ENCODE measurements around the gene SPEG.

SPEG gene

GRCh38 chr2:219488149-219488843, 53.7 kb downstream of the SPEG start:
- no peak for DNase-seq (ENCODE audit: low read depth)
- in situ Hi-C loops (cut with HindIII; ENCODE audit: low sequenced_read_pairs) = no loop called here
- TF ChIP-seq CTCF (IDR thresholded peaks at IDR 0.05; ENCODE audit: low read depth, low read length, missing control alignments) = no peak
- no peak overlapping the region for H3K4me3 ChIP-seq (ENCODE audit: low read depth, low read length)

- TF ChIP-seq CTCF (IDR thresholded peaks at IDR 0.05; ENCODE audit: low read depth, low read length, missing control alignments) = no peak
- DNase-seq (ENCODE audit: low read depth) = no peak
- H3K4me3 ChIP-seq (ENCODE audit: low read depth, low read length) = no peak overlapping the region
- in situ Hi-C loops (cut with HindIII; ENCODE audit: low sequenced_read_pairs) = no loop called here
These were observed 54.2 kb downstream of the SPEG start for GRCh38 chr2:219488844-219489194.

GRCh38 chr2:219489315-219489714, 54.7 kb downstream of the SPEG start:
- no peak for DNase-seq (ENCODE audit: low read depth)
- in situ Hi-C loops (cut with HindIII; ENCODE audit: low sequenced_read_pairs) = no loop called here
- no peak for TF ChIP-seq CTCF (IDR thresholded peaks at IDR 0.05; ENCODE audit: low read depth, low read length, missing control alignments)
- no peak overlapping the region for H3K4me3 ChIP-seq (ENCODE audit: low read depth, low read length)

GRCh38 chr2:219490186-219490585, 55.5 kb downstream of the SPEG start:
- no peak overlapping the region for H3K4me3 ChIP-seq (ENCODE audit: low read depth, low read length)
- no peak for TF ChIP-seq CTCF (IDR thresholded peaks at IDR 0.05; ENCODE audit: low read depth, low read length, missing control alignments)
- no peak for DNase-seq (ENCODE audit: low read depth)
- in situ Hi-C loops (cut with HindIII; ENCODE audit: low sequenced_read_pairs) = no loop called here

- TF ChIP-seq CTCF (IDR thresholded peaks at IDR 0.05; ENCODE audit: low read depth, low read length, missing control alignments) = no peak
- no peak for DNase-seq (ENCODE audit: low read depth)
- no peak overlapping the region for H3K4me3 ChIP-seq (ENCODE audit: low read depth, low read length)
- in situ Hi-C loops (cut with HindIII; ENCODE audit: low sequenced_read_pairs) = no loop called here
These were observed 56.0 kb downstream of the SPEG start for GRCh38 chr2:219490600-219491130.

- H3K4me3 ChIP-seq (ENCODE audit: low read depth, low read length) = no peak overlapping the region
- no peak for TF ChIP-seq CTCF (IDR thresholded peaks at IDR 0.05; ENCODE audit: low read depth, low read length, missing control alignments)
- in situ Hi-C loops (cut with HindIII; ENCODE audit: low sequenced_read_pairs) = no loop called here
- DNase-seq (ENCODE audit: low read depth) = no peak
These were observed 56.8 kb downstream of the SPEG start for GRCh38 chr2:219491278-219491963.

Measured in astrocyte of the cerebellum (primary cell).